NCI-H82 treated with DMSO at 0.1 percent for 48 hours (cell line): ENCODE measurements around the gene HS1BP3.

Source experiments
- DNase-seq: peaks from one replicate; lab custom pipeline; 2025; ENCODE audit not compliant: unreplicated experiment; lab: John Stamatoyannopoulos, UW

HS1BP3 gene

GRCh38 chr2:20588918-20589871 lies 61.7 kb downstream of the HS1BP3 start:
- DNase-seq, result no peak

DNA sequence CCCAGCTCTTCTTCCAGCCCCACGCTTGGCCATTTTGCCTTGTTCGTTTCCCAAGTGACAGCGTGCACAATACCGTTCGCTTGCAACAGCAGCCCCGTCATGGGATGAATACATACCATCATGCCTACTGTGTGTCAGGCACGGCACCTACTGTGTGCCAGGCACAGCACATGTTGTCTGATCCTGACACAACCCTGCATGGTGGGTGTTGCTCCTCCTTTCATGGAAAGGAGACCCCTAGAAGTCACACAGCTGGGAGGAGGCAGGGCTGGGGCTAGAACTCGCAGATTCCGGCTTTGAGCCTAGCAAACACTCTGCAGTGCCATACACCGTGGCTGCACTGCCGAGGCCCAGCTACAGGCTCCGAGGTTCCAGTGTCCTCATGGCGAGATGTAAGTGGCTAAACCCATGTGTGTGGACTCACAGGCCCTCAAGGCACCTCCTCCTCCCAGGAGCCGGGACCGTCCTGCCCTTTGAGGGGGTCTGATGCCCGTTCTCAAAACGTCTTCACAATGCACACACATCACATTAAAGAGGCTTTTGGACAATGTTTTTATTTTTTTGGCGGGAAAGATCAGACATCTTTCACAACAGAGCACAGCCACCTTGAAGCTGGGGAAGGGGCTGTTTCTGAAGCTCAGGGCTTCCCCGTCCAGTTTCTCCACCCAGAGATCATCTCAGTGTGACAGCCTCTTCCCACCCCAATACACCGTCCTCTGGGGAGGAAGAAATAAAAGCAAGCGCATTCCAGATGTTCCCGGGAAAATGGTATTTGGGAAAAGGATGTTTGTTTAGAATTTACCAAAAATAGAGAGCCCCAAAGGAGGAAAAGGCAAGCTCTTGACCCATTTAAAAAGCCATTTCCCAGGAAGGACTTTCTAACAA lies 64.9 kb downstream of the HS1BP3 start:
- DNase-seq, result no peak

DNA sequence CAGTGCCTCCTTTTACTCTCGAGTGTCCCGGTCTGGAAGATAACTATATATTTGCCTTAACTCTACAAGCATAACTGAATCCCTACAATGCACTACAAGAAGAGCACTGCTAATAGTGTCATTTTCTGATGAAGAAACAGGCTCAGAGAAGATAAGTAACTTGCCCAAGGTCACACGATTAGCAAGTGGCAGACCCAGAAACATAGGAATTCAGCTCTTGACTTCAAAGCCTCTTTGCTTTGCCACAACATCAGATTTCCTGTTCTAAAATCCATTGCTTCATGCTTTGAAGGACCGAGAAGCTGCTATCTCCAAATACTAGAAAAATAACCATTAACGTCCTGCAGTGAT lies 65.6 kb downstream of the HS1BP3 start:
- no peak for DNase-seq

DNA sequence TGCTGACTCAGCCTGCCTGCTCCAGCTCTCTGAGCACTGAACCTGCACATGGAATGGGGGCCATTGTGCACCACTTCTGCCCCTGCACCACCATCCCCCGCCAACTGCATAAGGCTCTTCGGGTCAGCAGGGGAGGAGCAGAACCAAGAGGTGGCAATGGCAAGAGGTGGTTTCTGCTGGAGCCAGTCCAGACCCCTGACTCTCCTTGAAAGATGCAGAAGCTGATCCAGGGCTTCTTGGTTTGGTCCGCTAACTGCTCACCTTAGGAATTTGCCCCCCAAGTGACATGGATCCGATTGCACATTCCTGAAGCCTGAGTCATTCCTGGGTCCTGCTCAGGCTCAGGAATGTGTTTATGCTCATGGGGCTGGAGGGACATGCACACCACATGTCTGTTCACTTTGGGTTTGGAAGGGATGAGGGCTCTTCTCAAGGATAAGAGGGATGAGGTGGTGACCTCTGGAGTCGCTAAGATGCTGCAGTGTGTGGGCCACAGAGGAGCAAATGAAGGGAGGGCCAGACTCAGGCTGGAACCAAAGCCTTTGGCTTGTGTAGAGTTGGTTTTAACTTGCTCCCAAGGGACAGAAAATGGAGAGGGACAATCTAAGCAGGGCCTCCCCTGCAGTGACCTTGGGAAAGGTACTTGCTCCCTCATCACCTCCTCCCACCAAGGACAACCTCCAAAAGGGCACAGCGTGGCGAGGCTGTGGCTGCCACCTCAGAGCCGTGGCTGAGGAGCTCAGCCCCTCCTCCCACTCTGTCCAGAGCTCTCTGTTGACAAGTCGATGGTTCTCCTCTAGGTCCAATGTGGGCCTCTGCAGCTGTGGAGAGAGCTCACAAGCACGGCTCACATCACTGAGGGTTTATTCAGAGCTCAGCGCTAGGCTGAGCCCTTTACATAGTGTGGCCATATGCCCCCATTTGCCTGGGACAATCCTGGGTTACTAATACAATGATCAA lies 66.2 kb downstream of the HS1BP3 start:
- no peak for DNase-seq

DNA sequence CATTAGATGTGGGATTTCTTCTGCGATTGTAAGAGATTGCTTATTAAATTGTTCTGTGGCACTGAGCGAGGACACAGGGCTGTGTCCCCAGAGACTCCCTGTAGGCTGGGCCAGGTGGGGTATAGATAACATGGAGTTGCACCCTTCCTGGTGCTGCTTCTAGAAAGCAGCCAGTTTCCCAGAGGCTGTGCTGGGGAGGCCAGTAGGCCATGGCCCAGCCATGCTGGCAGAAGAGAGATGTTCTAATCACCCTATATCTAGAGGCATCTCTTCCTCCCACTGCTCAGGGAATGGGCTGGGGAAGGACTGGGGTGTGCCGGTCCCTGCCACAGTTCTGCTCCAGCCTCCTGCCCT lies 66.9 kb downstream of the HS1BP3 start:
- DNase-seq, result no peak

DNA sequence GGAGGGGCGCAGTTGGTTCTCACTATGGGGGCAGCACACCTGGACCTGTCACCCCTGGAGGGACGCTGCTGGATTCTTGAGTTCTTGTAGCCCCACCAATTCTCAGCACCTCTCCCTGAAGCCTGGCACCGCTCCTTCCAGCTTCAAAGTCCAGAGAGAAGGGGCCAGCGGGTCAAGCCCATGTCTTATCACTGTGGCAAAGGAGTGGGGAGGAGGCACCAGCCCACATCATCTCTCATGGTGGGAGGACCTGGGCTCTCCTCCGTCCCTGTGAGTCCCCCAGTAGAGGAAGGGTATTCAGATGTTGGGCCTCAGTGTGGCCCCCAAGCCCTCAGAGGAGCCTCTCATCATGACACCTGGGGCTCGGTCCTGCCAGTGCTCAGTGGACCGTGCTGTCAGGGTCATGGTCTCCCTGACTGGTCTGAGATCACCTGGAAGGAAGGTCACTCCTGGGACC lies 67.4 kb downstream of the HS1BP3 start:
- no peak for DNase-seq

- DNase-seq, result no peak
Observed at GRCh38 chr2:20582600-20583221, 68.2 kb downstream of the HS1BP3 start.

- no peak for DNase-seq
Observed at GRCh38 chr2:20580690-20581437, 70.0 kb downstream of the HS1BP3 start.

GRCh38 chr2:20579866-20580265 lies 71.0 kb downstream of the HS1BP3 start:
- no peak for DNase-seq

- DNase-seq, result no peak
Observed at GRCh38 chr2:20578895-20579825, 71.7 kb downstream of the HS1BP3 start.

- DNase-seq, result no peak
Observed at GRCh38 chr2:20578266-20578894, 72.5 kb downstream of the HS1BP3 start.

DNA sequence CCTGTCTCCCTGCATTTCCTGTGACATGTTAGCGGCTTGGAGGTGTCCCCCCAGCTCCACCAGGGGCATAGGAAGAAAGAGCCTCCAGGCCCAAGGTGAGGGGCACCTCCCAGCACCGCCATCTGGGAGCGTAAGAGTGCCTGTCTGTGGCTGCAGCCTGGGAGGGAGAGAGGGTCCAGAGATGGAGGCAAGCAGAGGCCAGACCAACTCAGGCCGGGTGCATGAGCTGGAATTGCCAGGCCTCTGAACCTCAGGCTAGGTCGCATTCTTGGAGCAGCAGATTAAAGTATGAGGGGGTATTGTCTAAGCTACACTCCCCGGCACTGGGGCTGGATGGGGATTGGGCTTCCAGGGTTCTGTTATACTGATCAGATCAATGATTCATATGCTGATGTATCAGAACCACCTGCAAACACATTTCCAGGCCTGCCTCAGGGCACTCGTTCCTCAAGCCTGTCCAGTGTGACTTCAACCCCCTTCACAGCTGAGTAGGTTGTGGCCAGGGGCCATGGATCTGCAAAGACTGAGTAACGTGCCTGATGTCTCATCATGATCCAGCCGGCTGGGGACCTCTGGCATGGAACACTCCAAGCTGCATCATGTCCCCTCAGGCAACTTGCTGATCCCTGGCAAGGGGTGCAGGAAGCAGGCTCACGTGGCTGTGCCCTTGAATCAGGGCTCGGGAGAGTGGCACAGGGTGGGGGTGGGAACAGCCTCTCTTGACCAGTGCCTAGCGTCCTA lies 73.2 kb downstream of the HS1BP3 start:
- no peak for DNase-seq

- no peak for DNase-seq
Observed at GRCh38 chr2:20576598-20577115, 74.2 kb downstream of the HS1BP3 start.

- DNase-seq, result no peak
Observed at GRCh38 chr2:20575935-20576597, 74.8 kb downstream of the HS1BP3 start.

DNA sequence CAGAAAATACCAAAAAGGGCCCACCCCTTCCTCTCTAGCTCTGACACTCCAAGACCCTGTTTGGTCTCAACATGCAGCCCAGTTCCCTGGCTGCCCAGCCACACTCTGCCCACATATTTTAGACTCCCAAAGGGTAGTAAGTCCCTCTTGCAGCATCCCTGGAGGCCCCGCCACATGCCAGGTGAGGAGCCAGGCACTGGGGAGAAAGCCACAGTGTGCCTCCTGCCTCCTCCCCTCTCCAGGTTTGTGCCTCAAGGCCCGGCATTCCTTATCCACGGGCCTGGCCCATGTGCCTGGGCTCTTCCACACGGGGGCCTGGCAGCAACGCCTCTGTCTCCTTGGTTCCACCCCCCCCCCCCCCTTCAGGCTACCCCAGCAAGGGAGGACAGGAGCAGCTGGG lies 75.5 kb downstream of the HS1BP3 start:
- DNase-seq, result no peak

- no peak for DNase-seq
Observed at GRCh38 chr2:20574930-20575329, 76.0 kb downstream of the HS1BP3 start.
